HEK293 (cell line): ENCODE measurements around the gene CDH1.
A peak's percentile ranks its signal among the peaks of the same experiment; 100 is the strongest.

Source experiments
- CTCF ChIA-PET: fragments of 350-600 bp; formaldehyde crosslinking; extraction: SDS; loops from one replicate; lab custom pipeline; 2021; ENCODE audit warnings: antibody characterized with exemption; lab: Yijun Ruan, JAX
- POLR2A ChIA-PET: fragments of 300-600 bp; formaldehyde crosslinking; extraction: SDS; loops from one replicate; lab custom pipeline; 2020; ENCODE audit warnings: antibody characterized with exemption, inconsistent platforms; lab: Yijun Ruan, JAX
- H3K27ac ChIP-seq: fragments of 200-500 bp; sonication (Bioruptor generic); 2 replicates; pipeline ENCODE4 v1.5.1; 2014; ENCODE audit warnings: low read depth, low read length, control low read depth, inconsistent platforms; ENCODE audit errors: extremely low read depth
- H3K36me3 ChIP-seq, 2 experiments: fragments of 200-500 bp in 1 of 2; sonication (Bioruptor generic) in 1 of 2; 1 replicate in 1 of 2; 2 replicates in 1 of 2; pipeline ENCODE4 v1.5.1; 2014 to 2017; ENCODE audit warnings: inconsistent platforms in 2 of 2, low read length in 2 of 2; ENCODE audit not compliant: control insufficient read depth in 2 of 2, insufficient read depth in 1 of 2
- H3K4me1 ChIP-seq: fragments of 200-500 bp; sonication (Bioruptor generic); 2 replicates; pipeline ENCODE4 v1.5.1; 2014; ENCODE audit warnings: mild to moderate bottlenecking, low read length, inconsistent platforms; ENCODE audit not compliant: control insufficient read depth, insufficient read depth
- H3K4me3 ChIP-seq: 2 replicates; pipeline ENCODE4 v1.5.1; 2011; ENCODE audit warnings: low read depth, mild to moderate bottlenecking, control low read depth, low read length, moderate library complexity
- H3K9me3 ChIP-seq: fragments of 200-500 bp; sonication (Bioruptor generic); 2 replicates; pipeline ENCODE4 v1.5.1; 2014; ENCODE audit warnings: low read depth, low read length, inconsistent platforms; ENCODE audit not compliant: control insufficient read depth, insufficient read depth
- GLI4 ChIP-seq: fragments of 450-650 bp; formaldehyde crosslinking; IDR thresholded peaks from 2 replicates; pipeline ENCODE4 v1.5.1; 2016; ENCODE audit warnings: missing biosample characterization, missing genetic modification characterization
- RBAK ChIP-seq: fragments of 450-650 bp; formaldehyde crosslinking; IDR thresholded peaks from 2 replicates; pipeline ENCODE4 v1.5.1; 2016; ENCODE audit warnings: missing biosample characterization, missing genetic modification characterization
- SALL2 ChIP-seq: fragments of 450-650 bp; formaldehyde crosslinking; IDR thresholded peaks from 2 replicates; pipeline ENCODE4 v1.5.0; 2017; ENCODE audit warnings: missing biosample characterization, mild to moderate bottlenecking, missing genetic modification characterization, borderline replicate concordance
- SCRT2 ChIP-seq: fragments of 450-650 bp; formaldehyde crosslinking; IDR thresholded peaks from 2 replicates; pipeline ENCODE4 v1.5.1; 2016; ENCODE audit warnings: missing biosample characterization, missing genetic modification characterization
- ZNF146 ChIP-seq: fragments of 450-650 bp; formaldehyde crosslinking; IDR thresholded peaks from 2 replicates; pipeline ENCODE4 v1.5.1; 2016; ENCODE audit warnings: missing biosample characterization, missing genetic modification characterization
- ZNF221 ChIP-seq: fragments of 450-650 bp; formaldehyde crosslinking; IDR thresholded peaks from 2 replicates; pipeline ENCODE4 v1.5.1; 2017; ENCODE audit warnings: missing biosample characterization, missing genetic modification characterization, borderline replicate concordance
- ZNF24 ChIP-seq: fragments of 450-650 bp; formaldehyde crosslinking; IDR thresholded peaks from 2 replicates; pipeline ENCODE4 v1.5.1; 2016; ENCODE audit warnings: missing biosample characterization, missing genetic modification characterization
- ZNF549 ChIP-seq: fragments of 450-650 bp; IDR thresholded peaks from 2 replicates; pipeline ENCODE4 v1.5.1; 2018; ENCODE audit warnings: missing biosample characterization, missing genetic modification characterization, mild to moderate bottlenecking, inconsistent platforms, moderate library complexity
- ZNF664 ChIP-seq: fragments of 450-650 bp; formaldehyde crosslinking; IDR thresholded peaks from 2 replicates; pipeline ENCODE4 v1.5.1; 2016; ENCODE audit warnings: missing biosample characterization, missing genetic modification characterization
- ZNF677 ChIP-seq: fragments of 450-650 bp; IDR thresholded peaks from 2 replicates; pipeline ENCODE4 v1.5.0; 2018; ENCODE audit warnings: missing biosample characterization, mild to moderate bottlenecking, missing genetic modification characterization, moderate library complexity
- ZNF701 ChIP-seq: fragments of 450-650 bp; formaldehyde crosslinking; IDR thresholded peaks from 2 replicates; pipeline ENCODE4 v1.5.1; 2016; ENCODE audit warnings: missing biosample characterization, missing genetic modification characterization
- TF ChIP-seq, protein P1 (sequence below): fragments of 450-650 bp; IDR thresholded peaks from 2 replicates; pipeline ENCODE4 v1.5.1; 2018; ENCODE audit warnings: missing biosample characterization, missing genetic modification characterization
- TF ChIP-seq, protein P2 (sequence below): sonication (generic); formaldehyde crosslinking; IDR thresholded peaks from 2 replicates; pipeline ENCODE4 v1.8.1; 2022; ENCODE audit warnings: mild to moderate bottlenecking, moderate library complexity, missing genetic modification reagents
- TF ChIP-seq, protein P3 (sequence below): fragments of 450-650 bp; formaldehyde crosslinking; IDR thresholded peaks from 2 replicates; pipeline ENCODE4 v1.5.1; 2016; ENCODE audit warnings: missing biosample characterization, missing genetic modification characterization
- TF ChIP-seq, protein P4 (sequence below): fragments of 450-650 bp; formaldehyde crosslinking; IDR thresholded peaks from 2 replicates; pipeline ENCODE4 v1.5.1; 2016; ENCODE audit warnings: missing biosample characterization, missing genetic modification characterization
- TF ChIP-seq, protein P5 (sequence below): fragments of 450-650 bp; formaldehyde crosslinking; IDR thresholded peaks from 2 replicates; pipeline ENCODE4 v1.5.1; 2017; ENCODE audit warnings: missing biosample characterization, missing genetic modification characterization
- TF ChIP-seq, protein P6 (sequence below): fragments of 450-650 bp; formaldehyde crosslinking; IDR thresholded peaks from 2 replicates; pipeline ENCODE4 v1.5.1; 2017; ENCODE audit warnings: missing biosample characterization, missing genetic modification characterization

The CDH1 gene

DNA sequence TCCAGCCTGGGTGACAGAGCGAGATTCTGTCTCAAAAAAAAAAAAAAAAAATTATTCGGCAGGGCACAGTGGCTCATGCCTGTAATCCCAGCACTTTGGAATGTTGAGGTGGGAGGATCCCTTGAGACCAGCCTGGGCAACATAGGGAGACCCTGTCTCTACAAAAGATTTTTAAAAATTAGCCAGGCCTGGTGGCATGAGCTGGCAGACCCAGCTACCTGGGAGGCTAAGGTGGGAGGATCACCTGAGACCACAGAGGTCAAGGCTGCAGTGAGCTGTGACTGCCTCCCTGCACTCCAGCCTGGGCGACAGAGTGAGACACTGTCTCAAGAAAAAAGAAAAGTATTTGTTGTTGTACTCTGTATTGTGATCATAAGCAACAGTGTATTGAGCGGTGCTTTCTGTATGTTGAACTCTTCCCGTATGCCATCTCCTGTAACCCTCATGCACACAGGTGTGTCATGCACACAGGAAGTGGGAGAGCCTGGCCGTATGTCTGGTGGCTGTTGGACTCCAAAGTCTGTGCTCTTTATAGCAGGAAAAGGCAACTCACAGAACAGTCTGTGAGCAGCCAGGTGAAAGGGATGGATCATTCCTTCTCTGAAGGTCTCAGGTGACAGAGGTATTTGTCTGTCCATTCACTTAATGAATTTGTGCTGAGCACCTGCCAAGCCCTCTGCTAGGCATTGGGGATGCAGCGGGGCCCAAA, 17.1 kb downstream of the CDH1 start:
- H3K27ac ChIP-seq, result no peak overlapping the region
- H3K9me3 ChIP-seq, result no peaks in the 10 kb centered on the region
- ChIA-PET POLR2A (no interaction called here), CTCF (interaction anchor here (0.7 kb wide), 1 partner anchor 47 kb away, joined by 3 read pairs; no protein-coding TSS in a partner anchor)
- H3K4me1 ChIP-seq, result no peaks in the 10 kb centered on the region
- H3K36me3 ChIP-seq, result no peaks in the 10 kb centered on the region
- TF ChIP-seq SALL2 (tag by site-specific recombination), result no peak
- TF ChIP-seq ZNF664, result no peak
- no peak for TF ChIP-seq RBAK (tag by site-specific recombination)
- no peak for TF ChIP-seq ZNF677 (tag by site-specific recombination)
- TF ChIP-seq ZNF24, result no peak
- TF ChIP-seq, protein P1, sequence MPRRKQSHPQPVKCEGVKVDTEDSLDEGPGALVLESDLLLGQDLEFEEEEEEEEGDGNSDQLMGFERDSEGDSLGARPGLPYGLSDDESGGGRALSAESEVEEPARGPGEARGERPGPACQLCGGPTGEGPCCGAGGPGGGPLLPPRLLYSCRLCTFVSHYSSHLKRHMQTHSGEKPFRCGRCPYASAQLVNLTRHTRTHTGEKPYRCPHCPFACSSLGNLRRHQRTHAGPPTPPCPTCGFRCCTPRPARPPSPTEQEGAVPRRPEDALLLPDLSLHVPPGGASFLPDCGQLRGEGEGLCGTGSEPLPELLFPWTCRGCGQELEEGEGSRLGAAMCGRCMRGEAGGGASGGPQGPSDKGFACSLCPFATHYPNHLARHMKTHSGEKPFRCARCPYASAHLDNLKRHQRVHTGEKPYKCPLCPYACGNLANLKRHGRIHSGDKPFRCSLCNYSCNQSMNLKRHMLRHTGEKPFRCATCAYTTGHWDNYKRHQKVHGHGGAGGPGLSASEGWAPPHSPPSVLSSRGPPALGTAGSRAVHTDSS (tag by site-specific recombination), result no peak
- TF ChIP-seq, protein P2, sequence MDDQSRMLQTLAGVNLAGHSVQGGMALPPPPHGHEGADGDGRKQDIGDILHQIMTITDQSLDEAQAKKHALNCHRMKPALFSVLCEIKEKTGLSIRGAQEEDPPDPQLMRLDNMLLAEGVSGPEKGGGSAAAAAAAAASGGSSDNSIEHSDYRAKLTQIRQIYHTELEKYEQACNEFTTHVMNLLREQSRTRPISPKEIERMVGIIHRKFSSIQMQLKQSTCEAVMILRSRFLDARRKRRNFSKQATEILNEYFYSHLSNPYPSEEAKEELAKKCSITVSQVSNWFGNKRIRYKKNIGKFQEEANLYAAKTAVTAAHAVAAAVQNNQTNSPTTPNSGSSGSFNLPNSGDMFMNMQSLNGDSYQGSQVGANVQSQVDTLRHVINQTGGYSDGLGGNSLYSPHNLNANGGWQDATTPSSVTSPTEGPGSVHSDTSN (CRISPR knock-in tag), result no peak
- no peak for TF ChIP-seq ZNF701 (tag by site-specific recombination)
- TF ChIP-seq, protein P3, sequence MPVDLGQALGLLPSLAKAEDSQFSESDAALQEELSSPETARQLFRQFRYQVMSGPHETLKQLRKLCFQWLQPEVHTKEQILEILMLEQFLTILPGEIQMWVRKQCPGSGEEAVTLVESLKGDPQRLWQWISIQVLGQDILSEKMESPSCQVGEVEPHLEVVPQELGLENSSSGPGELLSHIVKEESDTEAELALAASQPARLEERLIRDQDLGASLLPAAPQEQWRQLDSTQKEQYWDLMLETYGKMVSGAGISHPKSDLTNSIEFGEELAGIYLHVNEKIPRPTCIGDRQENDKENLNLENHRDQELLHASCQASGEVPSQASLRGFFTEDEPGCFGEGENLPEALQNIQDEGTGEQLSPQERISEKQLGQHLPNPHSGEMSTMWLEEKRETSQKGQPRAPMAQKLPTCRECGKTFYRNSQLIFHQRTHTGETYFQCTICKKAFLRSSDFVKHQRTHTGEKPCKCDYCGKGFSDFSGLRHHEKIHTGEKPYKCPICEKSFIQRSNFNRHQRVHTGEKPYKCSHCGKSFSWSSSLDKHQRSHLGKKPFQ (tag by site-specific recombination), result no peak
- TF ChIP-seq, protein P4, sequence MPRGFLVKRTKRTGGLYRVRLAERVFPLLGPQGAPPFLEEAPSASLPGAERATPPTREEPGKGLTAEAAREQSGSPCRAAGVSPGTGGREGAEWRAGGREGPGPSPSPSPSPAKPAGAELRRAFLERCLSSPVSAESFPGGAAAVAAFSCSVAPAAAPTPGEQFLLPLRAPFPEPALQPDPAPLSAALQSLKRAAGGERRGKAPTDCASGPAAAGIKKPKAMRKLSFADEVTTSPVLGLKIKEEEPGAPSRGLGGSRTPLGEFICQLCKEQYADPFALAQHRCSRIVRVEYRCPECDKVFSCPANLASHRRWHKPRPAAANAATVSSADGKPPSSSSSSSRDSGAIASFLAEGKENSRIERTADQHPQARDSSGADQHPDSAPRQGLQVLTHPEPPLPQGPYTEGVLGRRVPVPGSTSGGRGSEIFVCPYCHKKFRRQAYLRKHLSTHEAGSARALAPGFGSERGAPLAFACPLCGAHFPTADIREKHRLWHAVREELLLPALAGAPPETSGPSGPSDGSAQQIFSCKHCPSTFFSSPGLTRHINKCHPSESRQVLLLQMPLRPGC (tag by site-specific recombination), result no peak
- no peak for TF ChIP-seq GLI4 (tag by site-specific recombination)
- TF ChIP-seq, protein P5, sequence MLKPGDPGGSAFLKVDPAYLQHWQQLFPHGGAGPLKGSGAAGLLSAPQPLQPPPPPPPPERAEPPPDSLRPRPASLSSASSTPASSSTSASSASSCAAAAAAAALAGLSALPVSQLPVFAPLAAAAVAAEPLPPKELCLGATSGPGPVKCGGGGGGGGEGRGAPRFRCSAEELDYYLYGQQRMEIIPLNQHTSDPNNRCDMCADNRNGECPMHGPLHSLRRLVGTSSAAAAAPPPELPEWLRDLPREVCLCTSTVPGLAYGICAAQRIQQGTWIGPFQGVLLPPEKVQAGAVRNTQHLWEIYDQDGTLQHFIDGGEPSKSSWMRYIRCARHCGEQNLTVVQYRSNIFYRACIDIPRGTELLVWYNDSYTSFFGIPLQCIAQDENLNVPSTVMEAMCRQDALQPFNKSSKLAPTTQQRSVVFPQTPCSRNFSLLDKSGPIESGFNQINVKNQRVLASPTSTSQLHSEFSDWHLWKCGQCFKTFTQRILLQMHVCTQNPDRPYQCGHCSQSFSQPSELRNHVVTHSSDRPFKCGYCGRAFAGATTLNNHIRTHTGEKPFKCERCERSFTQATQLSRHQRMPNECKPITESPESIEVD (tag by site-specific recombination), result no peak
- TF ChIP-seq ZNF221, result no peak
- TF ChIP-seq ZNF146 (tag by site-specific recombination), result no peak
- no peak for TF ChIP-seq ZNF549 (tag by site-specific recombination)
- no peak overlapping the region for H3K4me3 ChIP-seq

DNA sequence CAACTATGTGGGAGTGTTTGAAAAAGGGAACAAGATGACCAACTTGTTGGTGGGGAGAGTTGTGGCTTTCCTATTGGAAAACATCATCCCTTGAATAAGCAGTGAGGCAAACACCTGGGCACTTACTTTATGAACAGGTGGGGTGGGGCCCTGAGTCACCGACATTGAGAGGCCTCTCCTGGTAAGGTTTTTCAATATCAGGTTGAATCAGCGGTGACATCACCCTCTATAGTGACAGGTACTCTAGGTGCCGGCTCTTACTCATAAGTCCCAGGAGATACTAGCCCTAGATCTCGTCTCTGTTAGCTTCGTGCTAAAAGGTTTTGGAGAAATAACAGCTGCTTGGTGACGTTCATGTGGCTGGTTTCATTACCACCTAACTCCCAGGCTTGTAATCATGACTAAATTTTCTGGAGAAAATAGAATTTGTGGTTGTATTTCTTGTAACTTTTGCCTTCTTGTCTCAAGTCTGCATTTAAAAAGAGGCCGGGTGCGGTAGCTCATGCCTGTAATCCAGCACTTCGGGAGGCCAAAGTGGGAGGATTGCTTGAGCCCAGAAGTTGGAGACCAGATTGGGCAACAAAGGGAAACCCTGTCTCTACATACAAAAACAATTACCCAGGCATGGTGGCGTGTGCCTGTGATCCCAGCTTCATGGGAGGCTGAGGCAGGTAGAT, 19.3 kb downstream of the CDH1 start:
- CTCF ChIA-PET, result interaction anchor here (0.7 to 1.3 kb wide), 2 partner anchors 44 to 166 kb away, joined by 4 read pairs; no protein-coding TSS in a partner anchor
- no peak overlapping the region for H3K27ac ChIP-seq
- no peaks in the 10 kb centered on the region for H3K4me1 ChIP-seq
- no peaks in the 10 kb centered on the region for H3K36me3 ChIP-seq
- TF ChIP-seq, protein P6, sequence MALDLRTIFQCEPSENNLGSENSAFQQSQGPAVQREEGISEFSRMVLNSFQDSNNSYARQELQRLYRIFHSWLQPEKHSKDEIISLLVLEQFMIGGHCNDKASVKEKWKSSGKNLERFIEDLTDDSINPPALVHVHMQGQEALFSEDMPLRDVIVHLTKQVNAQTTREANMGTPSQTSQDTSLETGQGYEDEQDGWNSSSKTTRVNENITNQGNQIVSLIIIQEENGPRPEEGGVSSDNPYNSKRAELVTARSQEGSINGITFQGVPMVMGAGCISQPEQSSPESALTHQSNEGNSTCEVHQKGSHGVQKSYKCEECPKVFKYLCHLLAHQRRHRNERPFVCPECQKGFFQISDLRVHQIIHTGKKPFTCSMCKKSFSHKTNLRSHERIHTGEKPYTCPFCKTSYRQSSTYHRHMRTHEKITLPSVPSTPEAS (tag by site-specific recombination), result no peak
- TF ChIP-seq SCRT2 (tag by site-specific recombination), result peak; percentile 52
- no peak overlapping the region for H3K4me3 ChIP-seq
- no peaks in the 10 kb centered on the region for H3K9me3 ChIP-seq
- POLR2A ChIA-PET, result no interaction called here
